DOHH2 (cell line): ENCODE data around the gene ZC3H12C.

Experiments
- EZH2phosphoT487 ChIP-seq: fragments of 200-600 bp; sonication (generic); IDR thresholded peaks from 2 replicates; pipeline ENCODE4 v1.6.1; 2017; ENCODE audit warnings: borderline replicate concordance, mild to moderate bottlenecking, antibody characterized with exemption, low read length, moderate library complexity, mixed read lengths
- TF ChIP-seq, protein P1 (sequence below): fragments of 200-600 bp; sonication (generic); IDR thresholded peaks from one replicate; pipeline ENCODE4 v1.5.1; 2014; ENCODE audit warnings: antibody characterized with exemption, mild to moderate bottlenecking, low read depth, low read length; ENCODE audit not compliant: poor library complexity, severe bottlenecking

DNA sequence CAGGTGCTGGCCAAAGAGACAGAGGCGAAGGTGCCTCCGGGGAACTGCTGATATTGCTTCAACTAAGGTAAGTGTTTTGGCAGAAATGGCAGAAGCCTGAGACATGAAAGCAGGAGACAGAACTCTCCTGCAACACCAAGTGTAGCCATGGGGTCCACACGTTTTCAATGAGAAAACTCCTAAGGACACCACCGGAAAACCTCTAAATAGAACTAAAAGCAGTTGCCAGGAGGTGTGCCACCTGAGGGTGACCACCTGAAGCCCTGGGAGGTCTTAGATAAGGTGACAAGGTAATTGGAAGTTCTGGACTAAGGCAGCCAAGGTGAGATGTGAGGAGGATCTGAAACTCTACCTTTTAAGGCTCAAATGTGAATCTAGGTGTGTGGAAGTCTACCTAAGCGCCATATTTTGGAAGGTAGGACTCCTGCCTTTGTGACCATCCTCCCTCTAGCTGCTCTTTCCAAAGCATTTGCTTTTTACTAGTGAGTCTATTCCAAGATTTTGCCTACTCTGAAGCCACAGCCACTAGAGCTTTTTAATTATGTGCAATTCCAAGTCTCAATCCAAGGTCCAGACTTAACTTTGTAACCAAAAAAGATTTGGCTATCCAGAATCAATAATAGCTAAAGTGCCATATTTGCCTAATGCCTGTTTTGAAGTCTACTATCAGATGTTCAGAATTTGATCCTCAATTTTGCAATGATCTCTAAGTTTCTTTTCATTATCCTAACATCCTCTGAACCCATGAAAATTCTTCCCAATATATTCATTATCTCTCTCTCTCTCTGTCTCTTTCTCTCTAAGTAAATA lies 4.5 kb upstream of the ZC3H12C start:
- TF ChIP-seq, protein P1, sequence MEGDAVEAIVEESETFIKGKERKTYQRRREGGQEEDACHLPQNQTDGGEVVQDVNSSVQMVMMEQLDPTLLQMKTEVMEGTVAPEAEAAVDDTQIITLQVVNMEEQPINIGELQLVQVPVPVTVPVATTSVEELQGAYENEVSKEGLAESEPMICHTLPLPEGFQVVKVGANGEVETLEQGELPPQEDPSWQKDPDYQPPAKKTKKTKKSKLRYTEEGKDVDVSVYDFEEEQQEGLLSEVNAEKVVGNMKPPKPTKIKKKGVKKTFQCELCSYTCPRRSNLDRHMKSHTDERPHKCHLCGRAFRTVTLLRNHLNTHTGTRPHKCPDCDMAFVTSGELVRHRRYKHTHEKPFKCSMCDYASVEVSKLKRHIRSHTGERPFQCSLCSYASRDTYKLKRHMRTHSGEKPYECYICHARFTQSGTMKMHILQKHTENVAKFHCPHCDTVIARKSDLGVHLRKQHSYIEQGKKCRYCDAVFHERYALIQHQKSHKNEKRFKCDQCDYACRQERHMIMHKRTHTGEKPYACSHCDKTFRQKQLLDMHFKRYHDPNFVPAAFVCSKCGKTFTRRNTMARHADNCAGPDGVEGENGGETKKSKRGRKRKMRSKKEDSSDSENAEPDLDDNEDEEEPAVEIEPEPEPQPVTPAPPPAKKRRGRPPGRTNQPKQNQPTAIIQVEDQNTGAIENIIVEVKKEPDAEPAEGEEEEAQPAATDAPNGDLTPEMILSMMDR: no peak
- TF ChIP-seq EZH2phosphoT487: no peak
